ENCODE data around the gene RAD18.

RAD18 gene

GRCh38 chr3:8929860-8930259 lies 33.4 kb downstream of the RAD18 start:
- Mint-ChIP-seq H3K36me3 (peaks cover 7% of the 10 kb centered on the region), H3K27ac (no peak overlapping the region)

GRCh38 chr3:8914491-8914890 lies 48.8 kb downstream of the RAD18 start:
- Mint-ChIP-seq H3K27me3 (no peaks in the 10 kb centered on the region), H3K36me3 (peaks cover 32% of the 10 kb centered on the region), H3K4me3 (no peak overlapping the region), H3K27ac (no peak overlapping the region), H3K9me3 (ENCODE audit: low read depth) (no peaks in the 10 kb centered on the region), H3K4me1 (ENCODE audit: low read depth) (no peaks in the 10 kb centered on the region)

More at GRCh38 chr3:8929860-8930259, 33.4 kb downstream of the RAD18 start:
- Mint-ChIP-seq H3K4me1 (ENCODE audit: low read depth) (no peaks in the 10 kb centered on the region), H3K9me3 (ENCODE audit: low read depth) (no peaks in the 10 kb centered on the region), H3K4me3 (no peak overlapping the region), H3K27me3 (no peaks in the 10 kb centered on the region)

- no peaks in the 10 kb centered on the region for H3K4me1 Mint-ChIP-seq (ENCODE audit: low read depth)
- H3K36me3 Mint-ChIP-seq = peaks cover 39% of the 10 kb centered on the region
- H3K27me3 Mint-ChIP-seq = no peaks in the 10 kb centered on the region
- H3K9me3 Mint-ChIP-seq (ENCODE audit: low read depth) = no peaks in the 10 kb centered on the region
- no peak overlapping the region for H3K4me3 Mint-ChIP-seq
- no peak overlapping the region for H3K27ac Mint-ChIP-seq
Observed at GRCh38 chr3:8911781-8912180, 51.5 kb downstream of the RAD18 start.

GRCh38 chr3:8909160-8909559 lies 54.1 kb downstream of the RAD18 start:
- no peak overlapping the region for H3K4me3 Mint-ChIP-seq
- H3K9me3 Mint-ChIP-seq (ENCODE audit: low read depth) = no peaks in the 10 kb centered on the region
- peaks cover 45% of the 10 kb centered on the region for H3K36me3 Mint-ChIP-seq
- H3K4me1 Mint-ChIP-seq (ENCODE audit: low read depth) = no peaks in the 10 kb centered on the region
- no peak overlapping the region for H3K27ac Mint-ChIP-seq
- no peaks in the 10 kb centered on the region for H3K27me3 Mint-ChIP-seq

GRCh38 chr3:8903191-8903590 lies 60.1 kb downstream of the RAD18 start:
- no peaks in the 10 kb centered on the region for H3K4me1 Mint-ChIP-seq (ENCODE audit: low read depth)
- no peak overlapping the region for H3K4me3 Mint-ChIP-seq
- H3K27me3 Mint-ChIP-seq = no peaks in the 10 kb centered on the region
- H3K27ac Mint-ChIP-seq = no peak overlapping the region
- H3K36me3 Mint-ChIP-seq = peaks cover 48% of the 10 kb centered on the region
- no peaks in the 10 kb centered on the region for H3K9me3 Mint-ChIP-seq (ENCODE audit: low read depth)

- no peaks in the 10 kb centered on the region for H3K27me3 Mint-ChIP-seq
- H3K36me3 Mint-ChIP-seq = peaks cover 46% of the 10 kb centered on the region
- H3K9me3 Mint-ChIP-seq (ENCODE audit: low read depth) = no peaks in the 10 kb centered on the region
- no peak overlapping the region for H3K4me3 Mint-ChIP-seq
- no peak overlapping the region for H3K27ac Mint-ChIP-seq
- no peaks in the 10 kb centered on the region for H3K4me1 Mint-ChIP-seq (ENCODE audit: low read depth)
Observed at GRCh38 chr3:8900869-8901268, 62.4 kb downstream of the RAD18 start.

- no peaks in the 10 kb centered on the region for H3K9me3 Mint-ChIP-seq (ENCODE audit: low read depth)
- no peaks in the 10 kb centered on the region for H3K27me3 Mint-ChIP-seq
- H3K36me3 Mint-ChIP-seq = peaks cover 47% of the 10 kb centered on the region
- H3K4me3 Mint-ChIP-seq = no peak overlapping the region
- H3K4me1 Mint-ChIP-seq (ENCODE audit: low read depth) = no peaks in the 10 kb centered on the region
- H3K27ac Mint-ChIP-seq = no peak overlapping the region
Observed at GRCh38 chr3:8899876-8900460, 63.3 kb downstream of the RAD18 start.

- no peak overlapping the region for H3K27ac Mint-ChIP-seq
- no peaks in the 10 kb centered on the region for H3K9me3 Mint-ChIP-seq (ENCODE audit: low read depth)
- H3K4me1 Mint-ChIP-seq (ENCODE audit: low read depth) = no peaks in the 10 kb centered on the region
- no peaks in the 10 kb centered on the region for H3K27me3 Mint-ChIP-seq
- peaks cover 30% of the 10 kb centered on the region for H3K36me3 Mint-ChIP-seq
- no peak overlapping the region for H3K4me3 Mint-ChIP-seq
Observed at GRCh38 chr3:8895829-8896228, 67.4 kb downstream of the RAD18 start.

GRCh38 chr3:8893001-8893400 lies 70.3 kb downstream of the RAD18 start:
- Mint-ChIP-seq H3K4me3 (no peak overlapping the region), H3K36me3 (peaks cover 34% of the 10 kb centered on the region), H3K27me3 (no peaks in the 10 kb centered on the region), H3K9me3 (ENCODE audit: low read depth) (no peaks in the 10 kb centered on the region), H3K4me1 (ENCODE audit: low read depth) (no peaks in the 10 kb centered on the region), H3K27ac (no peak overlapping the region)

- Mint-ChIP-seq H3K36me3 (peaks cover 34% of the 10 kb centered on the region), H3K4me1 (ENCODE audit: low read depth) (no peaks in the 10 kb centered on the region), H3K27ac (no peak overlapping the region), H3K27me3 (no peaks in the 10 kb centered on the region), H3K9me3 (ENCODE audit: low read depth) (no peaks in the 10 kb centered on the region), H3K4me3 (no peak overlapping the region)
Observed at GRCh38 chr3:8891774-8892173, 71.5 kb downstream of the RAD18 start.

GRCh38 chr3:8891303-8891702 lies 72.0 kb downstream of the RAD18 start:
- Mint-ChIP-seq H3K27ac (no peak overlapping the region), H3K27me3 (no peaks in the 10 kb centered on the region), H3K4me3 (no peak overlapping the region), H3K36me3 (peaks cover 35% of the 10 kb centered on the region), H3K9me3 (ENCODE audit: low read depth) (no peaks in the 10 kb centered on the region), H3K4me1 (ENCODE audit: low read depth) (no peaks in the 10 kb centered on the region)

GRCh38 chr3:8888301-8888915 lies 74.9 kb downstream of the RAD18 start:
- no peak overlapping the region for H3K4me3 Mint-ChIP-seq
- no peaks in the 10 kb centered on the region for H3K4me1 Mint-ChIP-seq (ENCODE audit: low read depth)
- H3K9me3 Mint-ChIP-seq (ENCODE audit: low read depth) = peaks cover 4% of the 10 kb centered on the region
- H3K27ac Mint-ChIP-seq = no peak overlapping the region
- peaks cover 39% of the 10 kb centered on the region for H3K36me3 Mint-ChIP-seq
- no peaks in the 10 kb centered on the region for H3K27me3 Mint-ChIP-seq

GRCh38 chr3:8887435-8888300 lies 75.6 kb downstream of the RAD18 start:
- H3K36me3 Mint-ChIP-seq = peaks cover 40% of the 10 kb centered on the region
- no peaks in the 10 kb centered on the region for H3K4me1 Mint-ChIP-seq (ENCODE audit: low read depth)
- peaks cover 4% of the 10 kb centered on the region for H3K9me3 Mint-ChIP-seq (ENCODE audit: low read depth)
- no peaks in the 10 kb centered on the region for H3K27me3 Mint-ChIP-seq
- no peak overlapping the region for H3K4me3 Mint-ChIP-seq
- no peak overlapping the region for H3K27ac Mint-ChIP-seq

- Mint-ChIP-seq H3K27ac (no peak overlapping the region), H3K4me3 (no peak overlapping the region), H3K36me3 (peaks cover 40% of the 10 kb centered on the region), H3K9me3 (ENCODE audit: low read depth) (peaks cover 4% of the 10 kb centered on the region), H3K4me1 (ENCODE audit: low read depth) (no peaks in the 10 kb centered on the region), H3K27me3 (no peaks in the 10 kb centered on the region)
Observed at GRCh38 chr3:8886546-8886945, 76.7 kb downstream of the RAD18 start.

- no peak overlapping the region for H3K4me3 Mint-ChIP-seq
- H3K27me3 Mint-ChIP-seq = no peaks in the 10 kb centered on the region
- H3K9me3 Mint-ChIP-seq (ENCODE audit: low read depth) = peaks cover 4% of the 10 kb centered on the region
- H3K27ac Mint-ChIP-seq = no peak overlapping the region
- H3K36me3 Mint-ChIP-seq = peaks cover 46% of the 10 kb centered on the region
- no peaks in the 10 kb centered on the region for H3K4me1 Mint-ChIP-seq (ENCODE audit: low read depth)
Observed at GRCh38 chr3:8885536-8886316, 77.5 kb downstream of the RAD18 start.
